ENCODE data around the gene NCKAP5.

GRCh38 chr2:133292259-133292658 is 276.0 kb downstream of the NCKAP5 start:
- TF ChIP-seq CTCF (IDR thresholded peaks at IDR 0.05 in 4 of 5, conservative IDR thresholded peaks at IDR 0.05 in 1 of 5) (no peak), POLR2A (IDR thresholded peaks at IDR 0.05) (no peak)
